AG20443 (cell line): ENCODE results near the gene HMCES.
A peak's percentile ranks its signal among the peaks of the same experiment; 100 is the strongest.
"Not testable (repeated sequence)": the region's sequence is repeated elsewhere in the genome, so short reads cannot be mapped to it uniquely, and the experiment has no call there.

Experiments
- DNase-seq: peaks from one replicate; pipeline ENCODE4 v3.0.0; 2012; ENCODE audit warnings: low spot score, mixed read lengths

Gene HMCES

DNA sequence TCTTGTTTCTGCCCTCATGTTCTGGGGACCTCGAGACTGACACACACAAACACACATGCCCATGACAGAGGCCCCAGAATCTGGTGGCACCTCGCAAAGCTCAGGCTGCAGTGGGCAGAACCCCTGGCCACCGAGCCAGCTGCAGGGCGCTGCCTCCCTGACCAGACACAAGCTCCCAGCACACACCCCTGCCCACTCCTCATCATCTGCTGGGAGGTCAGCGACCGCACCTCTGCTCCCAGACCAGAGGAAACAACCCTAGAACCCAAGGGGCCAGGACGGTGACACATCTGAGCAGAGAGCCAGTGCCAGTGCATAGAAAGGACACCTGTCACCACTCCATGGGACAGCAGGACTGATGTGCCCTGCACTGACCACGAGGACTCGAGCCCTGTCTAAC is 43.2 kb downstream of the HMCES start:
- no peak for DNase-seq

DNA sequence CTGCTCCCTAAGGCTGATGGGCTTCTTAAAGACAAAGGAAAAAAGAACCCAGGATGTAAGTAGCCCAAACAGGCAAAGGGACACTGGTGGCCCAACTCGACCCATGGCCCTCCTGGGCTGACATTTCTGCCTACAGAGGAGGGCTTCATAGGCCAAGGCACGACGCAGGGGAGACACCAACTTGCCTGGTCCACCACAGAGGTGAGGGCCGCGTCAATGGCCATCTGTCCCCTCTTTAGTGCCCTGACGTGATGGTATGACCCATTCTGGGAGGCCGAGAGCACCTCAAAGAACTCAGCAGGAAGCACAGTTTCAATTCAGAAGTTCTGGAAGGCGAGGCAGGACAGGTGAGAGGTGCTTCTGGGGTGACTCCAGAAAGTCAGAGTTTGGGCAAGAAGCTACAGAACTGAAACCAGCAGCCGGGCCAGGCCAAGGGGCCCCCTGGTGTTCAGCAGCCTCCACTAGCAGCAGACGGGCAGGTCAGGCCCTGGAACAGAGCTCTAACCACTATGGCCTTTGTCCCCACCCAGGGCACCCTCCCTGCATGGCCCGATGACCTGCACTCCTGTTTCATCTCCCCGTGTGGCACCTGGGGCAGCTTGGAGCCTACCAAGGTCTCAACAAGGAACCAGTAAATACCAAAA is 45.1 kb downstream of the HMCES start:
- peak; percentile 53 for DNase-seq

GRCh38 chr3:129324855-129325254 is 46.2 kb downstream of the HMCES start:
- no peak for DNase-seq

- no peak for DNase-seq
Measured at GRCh38 chr3:129325383-129325782, 46.7 kb downstream of the HMCES start.

GRCh38 chr3:129326138-129326537 is 47.5 kb downstream of the HMCES start:
- no peak for DNase-seq

- no peak for DNase-seq
Measured at GRCh38 chr3:129326595-129326994, 47.9 kb downstream of the HMCES start.

DNA sequence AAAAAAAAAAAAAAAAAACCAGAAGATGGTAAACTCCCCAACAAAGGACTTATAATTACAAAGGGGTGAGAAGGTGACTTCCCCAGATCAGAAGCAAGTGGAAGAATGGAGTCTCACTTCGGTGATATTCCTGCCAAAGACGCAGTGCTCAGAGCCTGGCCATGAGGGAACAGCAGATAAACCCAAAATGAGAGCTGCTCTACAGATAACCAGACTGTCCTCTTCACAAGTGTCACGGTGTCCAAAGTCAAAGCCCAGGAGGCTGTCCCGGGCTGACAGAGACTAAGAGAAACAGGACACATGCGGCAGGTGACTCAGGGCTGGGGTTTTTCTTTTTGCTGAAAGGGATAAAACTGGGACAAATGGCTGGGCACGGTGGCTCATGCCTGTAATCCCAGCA is 48.8 kb downstream of the HMCES start:
- DNase-seq, result no peak

DNA sequence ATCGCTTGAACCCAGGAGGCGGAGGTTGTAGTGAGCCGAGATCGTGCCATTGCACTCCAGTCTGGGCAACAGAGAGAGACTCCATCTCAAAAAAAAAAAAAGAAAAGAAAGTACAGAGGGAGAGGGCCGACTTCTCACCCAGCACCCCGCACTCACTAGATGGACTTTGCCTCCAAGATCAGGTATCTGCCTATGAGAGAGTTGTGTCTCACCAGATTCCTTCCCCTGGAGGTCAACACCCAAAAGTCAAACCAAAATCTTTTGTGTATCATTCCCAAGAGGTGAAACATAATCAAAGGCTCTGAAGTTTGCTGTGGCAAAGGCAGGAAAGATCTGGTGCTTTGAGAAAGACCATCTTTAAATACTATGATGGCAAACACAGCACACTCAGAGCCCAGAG is 51.2 kb downstream of the HMCES start:
- DNase-seq, result no peak

DNA sequence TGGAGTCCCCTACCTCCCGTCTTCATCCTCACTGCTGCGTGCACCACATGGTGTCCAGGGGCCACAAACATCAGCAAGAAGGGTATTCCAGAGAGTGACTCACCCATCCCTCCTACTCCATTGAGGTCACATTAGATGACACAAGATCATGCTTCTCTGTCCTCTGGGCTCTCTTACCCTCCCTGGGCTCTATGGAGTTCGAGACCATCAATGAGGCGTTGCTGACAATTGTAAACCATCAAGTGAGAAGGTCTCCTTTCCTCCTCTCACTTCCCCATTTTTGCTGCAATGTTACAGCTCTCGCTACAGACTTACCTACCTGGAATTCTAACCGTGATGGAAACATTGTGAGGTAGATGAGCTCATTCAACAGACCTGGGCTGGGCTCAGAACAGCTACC is 51.7 kb downstream of the HMCES start:
- no peak for DNase-seq

GRCh38 chr3:129333891-129334290 is 55.2 kb downstream of the HMCES start:
- DNase-seq, result no peak

GRCh38 chr3:129336093-129336706 is 57.5 kb downstream of the HMCES start:
- DNase-seq, result no peak

DNA sequence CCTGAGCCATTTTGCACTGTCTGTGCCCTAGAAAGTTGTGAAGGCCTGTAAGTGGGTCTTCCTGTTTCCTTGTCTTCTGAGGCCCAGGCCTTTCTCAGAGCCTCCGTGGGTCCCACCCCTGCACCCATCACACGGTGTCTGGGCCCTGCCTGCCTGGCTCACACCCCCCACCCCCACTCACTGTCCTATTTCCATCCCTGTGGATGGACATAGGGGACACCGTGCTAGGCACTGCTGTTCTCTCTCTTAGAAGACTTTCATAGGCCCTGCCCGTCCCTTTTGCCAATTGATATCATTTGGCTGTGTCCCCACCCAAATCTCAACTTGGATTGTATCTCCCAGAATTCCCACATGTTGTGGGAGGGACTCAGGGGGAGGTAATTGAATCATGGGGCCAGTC is 59.0 kb downstream of the HMCES start:
- not testable (repeated sequence) for DNase-seq

- not testable (repeated sequence) for DNase-seq
Measured at GRCh38 chr3:129339186-129339585, 60.5 kb downstream of the HMCES start.

DNA sequence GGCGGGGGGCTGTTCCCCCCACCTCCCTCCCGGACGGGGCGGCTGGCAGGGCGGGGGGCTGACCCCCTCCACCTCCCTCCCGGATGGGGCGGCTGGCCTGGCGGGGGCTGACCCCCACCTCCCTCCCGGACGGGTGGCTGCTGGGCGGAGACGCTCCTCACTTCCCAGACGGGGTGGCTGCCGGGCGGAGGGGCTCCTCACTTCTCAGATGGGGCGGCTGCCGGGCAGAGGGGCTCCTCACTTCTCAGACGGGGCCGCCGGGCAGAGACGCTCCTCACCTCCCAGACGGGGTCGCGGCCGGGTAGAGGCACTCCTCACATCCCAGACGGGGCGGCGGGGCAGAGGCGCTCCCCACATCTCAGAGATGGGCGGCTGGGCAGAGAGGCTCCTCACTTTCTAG is 61.2 kb downstream of the HMCES start:
- DNase-seq, result not testable (repeated sequence)

DNA sequence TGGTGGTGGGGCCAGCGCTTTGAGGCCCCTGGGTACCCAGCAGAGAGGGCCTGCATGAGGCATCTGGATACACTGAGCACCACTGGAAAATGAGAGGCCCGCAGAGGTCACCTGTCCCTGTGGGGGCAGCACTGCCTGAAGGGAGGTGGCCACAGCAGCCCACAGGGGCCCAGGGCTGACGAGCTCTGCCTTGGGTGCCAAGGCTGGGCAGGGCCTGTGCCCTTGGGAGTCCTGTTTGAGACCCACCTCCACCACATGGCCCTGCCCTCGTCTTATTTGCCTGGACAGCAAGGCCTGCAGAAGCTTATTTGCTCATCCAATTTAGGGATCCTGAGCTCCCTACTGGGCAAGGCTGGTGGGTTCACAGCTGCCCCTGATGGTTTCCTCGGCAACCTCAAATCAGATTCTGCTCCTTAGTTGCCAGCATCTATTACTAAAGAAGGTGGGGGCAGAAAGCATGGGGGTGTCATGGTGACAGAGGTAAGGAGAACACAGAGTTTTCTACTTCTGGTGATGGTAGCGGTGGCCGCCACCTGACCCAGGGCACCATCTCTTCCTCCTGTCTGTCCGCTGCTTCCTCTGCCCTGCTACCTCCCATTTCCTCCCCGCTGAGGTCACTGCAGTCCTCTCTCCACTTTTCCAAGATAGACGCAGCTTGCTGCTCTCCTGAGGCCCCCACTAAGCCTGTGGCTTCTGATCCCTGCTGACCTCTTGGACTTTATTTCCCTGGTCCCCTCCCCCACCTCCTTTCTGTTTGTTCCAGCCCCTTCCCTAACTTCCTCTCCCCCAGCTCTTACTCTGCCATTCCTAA is 62.9 kb downstream of the HMCES start:
- DNase-seq, result no peak

DNA sequence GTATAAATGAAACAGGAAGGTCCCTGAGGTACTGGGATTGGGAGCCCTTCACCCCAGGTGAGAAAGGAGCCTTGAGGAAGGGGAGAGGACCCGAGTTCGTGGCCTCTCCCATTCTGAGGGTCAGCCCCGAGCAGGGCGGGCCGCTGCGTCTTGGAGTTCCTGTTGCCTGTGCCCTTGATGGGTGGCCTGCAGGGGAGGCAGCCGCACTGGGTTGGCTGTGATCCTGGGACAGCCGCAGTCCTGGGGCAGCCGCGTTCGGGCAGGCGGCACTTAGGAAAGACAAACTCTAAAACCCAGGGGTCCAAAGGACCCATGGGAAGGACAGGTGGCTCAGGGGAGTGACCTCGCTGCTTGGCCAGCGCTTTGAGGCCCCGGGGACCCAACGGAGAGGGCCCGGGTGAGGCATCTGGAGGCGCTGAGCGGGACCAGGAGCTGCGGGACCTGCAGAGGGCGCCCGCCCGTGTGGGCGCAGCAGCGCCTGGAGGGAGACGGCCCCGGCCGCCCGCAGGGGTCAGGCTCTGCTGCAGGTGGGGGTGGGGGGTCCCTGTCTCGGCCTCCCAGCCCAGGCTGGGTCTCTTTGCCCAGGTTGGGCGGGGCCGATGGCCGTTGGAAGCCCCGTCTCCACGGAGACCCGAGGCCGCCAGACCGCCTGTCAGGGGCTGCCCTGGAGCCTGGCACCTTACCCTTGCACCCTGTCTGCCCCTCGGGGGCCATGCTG is 65.1 kb downstream of the HMCES start:
- DNase-seq, result peak; percentile 82

DNA sequence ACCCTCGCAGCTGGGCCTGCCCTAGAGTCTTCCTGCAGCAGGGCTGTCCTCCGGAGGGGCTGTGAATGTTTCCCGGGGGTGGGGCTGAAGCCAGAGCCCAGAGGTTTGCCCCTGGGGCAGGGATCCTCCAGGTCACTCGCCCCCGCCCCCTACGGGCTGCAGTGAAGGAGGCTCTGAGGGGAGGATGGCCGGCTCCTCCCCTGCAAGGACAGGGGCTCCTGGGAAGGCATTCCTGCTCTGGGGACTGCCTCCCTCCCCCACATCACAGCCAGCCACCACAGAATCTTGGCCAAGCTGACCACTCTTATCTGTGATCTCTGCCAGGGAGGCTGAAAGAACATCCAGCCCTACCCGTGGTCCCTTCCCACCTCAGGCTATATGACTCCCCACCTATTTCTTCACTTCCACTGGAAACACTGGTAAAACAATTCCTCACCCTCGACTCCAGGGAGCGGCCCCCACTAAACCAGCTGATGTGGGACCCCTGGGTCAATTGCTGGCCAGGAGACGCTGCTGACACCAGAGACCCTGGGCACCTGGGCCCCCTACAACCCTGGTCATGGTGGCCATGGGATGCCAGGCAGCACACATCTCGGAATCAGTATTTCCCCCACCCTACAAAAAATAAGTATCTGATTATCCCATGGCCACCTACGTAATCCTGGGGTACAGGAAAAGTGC is 66.0 kb downstream of the HMCES start:
- no peak for DNase-seq

- DNase-seq, result no peak
Measured at GRCh38 chr3:129345281-129345680, 66.6 kb downstream of the HMCES start.

- peak; percentile 65 for DNase-seq
Measured at GRCh38 chr3:129345971-129346370, 67.3 kb downstream of the HMCES start.

DNA sequence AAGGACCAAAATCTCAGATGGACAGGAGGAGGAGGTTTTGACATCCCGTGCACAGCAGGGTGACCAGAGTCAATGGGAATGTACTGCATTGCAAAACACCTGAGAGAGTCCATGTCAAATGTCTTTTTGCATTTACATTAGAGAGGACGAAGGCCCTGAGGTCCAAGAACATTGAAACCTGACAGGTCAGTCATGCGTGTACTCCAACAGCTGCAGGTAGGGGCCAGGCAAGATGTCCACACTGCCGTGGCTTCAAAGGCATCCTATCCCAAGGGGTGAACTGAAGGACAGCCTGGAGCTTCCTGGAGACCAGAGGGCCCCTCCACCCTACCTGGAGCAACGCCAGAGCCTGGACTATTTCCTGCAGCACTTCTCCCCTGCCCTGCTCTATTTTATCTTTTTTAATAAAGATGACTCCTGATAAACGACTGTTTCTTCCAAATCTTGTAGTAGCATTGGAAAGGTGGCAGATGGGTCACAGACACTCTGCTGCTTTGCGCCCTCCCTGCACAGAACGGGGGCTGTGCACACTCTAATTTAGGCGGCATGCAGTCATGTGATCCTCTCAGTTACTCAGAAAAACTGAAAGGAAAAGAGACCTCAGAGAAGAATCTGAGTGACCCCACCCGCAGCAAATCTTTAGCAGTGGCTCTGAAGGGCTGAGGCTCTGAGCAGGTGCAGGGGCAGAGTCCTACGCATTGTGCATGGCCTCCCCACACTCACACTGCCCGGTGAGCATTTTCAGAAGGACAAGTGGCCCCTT is 68.2 kb downstream of the HMCES start:
- DNase-seq, result no peak

DNA sequence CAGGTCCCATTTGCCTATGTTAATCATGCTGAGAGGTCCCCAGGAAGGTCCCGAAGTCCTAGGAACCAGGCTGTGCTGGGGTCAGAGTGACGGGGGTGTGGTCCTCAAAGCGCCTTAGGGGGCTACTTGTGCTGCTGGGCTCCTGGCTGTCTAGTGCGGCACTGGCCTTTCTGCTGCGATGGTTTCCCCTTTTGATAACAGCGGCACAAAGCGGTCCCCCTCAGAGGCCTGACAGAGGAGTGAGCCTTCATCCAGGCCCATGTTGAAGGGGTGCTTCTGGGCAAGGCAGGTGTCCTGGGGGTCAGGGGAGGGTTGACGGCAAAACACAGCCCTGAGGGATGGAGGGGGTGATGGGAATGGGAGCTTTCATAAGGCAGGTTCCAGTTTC is 68.8 kb downstream of the HMCES start:
- DNase-seq, result no peak
